GM19238 (cell line): ENCODE measurements around the gene SESN1.
"Not testable (repeated sequence)": the region's sequence is repeated elsewhere in the genome, so short reads cannot be mapped to it uniquely, and the experiment has no call there.

Source experiments
- DNase-seq: peaks from one replicate; pipeline ENCODE4 v3.0.0; 2011; ENCODE audit warnings: low spot score; ENCODE audit not compliant: insufficient read length

Gene SESN1

GRCh38 chr6:109095036-109095834, 589 bp upstream of the SESN1 start, which contains the start of gene CEP57L1:
TSS of gene CEP57L1 (plus strand) at chr6:109095507. CDS start at chr6:109145222, 49,715 bp downstream.
- DNase-seq = peak; percentile 53

- DNase-seq = no peak
Measured at GRCh38 chr6:109093732-109094415, 772 bp downstream of the SESN1 start.

GRCh38 chr6:109092074-109092473, 2.6 kb downstream of the SESN1 start:
- no peak for DNase-seq

- no peak for DNase-seq
Measured at GRCh38 chr6:109091314-109092024, 3.2 kb downstream of the SESN1 start.

GRCh38 chr6:109088995-109089394, 5.7 kb downstream of the SESN1 start:
- DNase-seq = no peak

GRCh38 chr6:109087661-109088264, 6.9 kb downstream of the SESN1 start:
- no peak for DNase-seq

- DNase-seq = not testable (repeated sequence)
Measured at GRCh38 chr6:109084146-109084545, 10.5 kb downstream of the SESN1 start.

GRCh38 chr6:109083657-109084056, 11.0 kb downstream of the SESN1 start:
- no peak for DNase-seq

GRCh38 chr6:109082188-109082577, 12.5 kb downstream of the SESN1 start:
- DNase-seq = no peak

- no peak for DNase-seq
Measured at GRCh38 chr6:109081516-109082187, 13.0 kb downstream of the SESN1 start.

GRCh38 chr6:109081026-109081425, 13.6 kb downstream of the SESN1 start:
- DNase-seq = no peak

GRCh38 chr6:109079981-109080380, 14.7 kb downstream of the SESN1 start:
- DNase-seq = no peak

GRCh38 chr6:109076377-109076776, 18.3 kb downstream of the SESN1 start:
- no peak for DNase-seq

- DNase-seq = no peak
Measured at GRCh38 chr6:109075934-109076333, 18.7 kb downstream of the SESN1 start.

GRCh38 chr6:109074133-109074415, 20.6 kb downstream of the SESN1 start:
- no peak for DNase-seq

GRCh38 chr6:109073344-109074132, 21.1 kb downstream of the SESN1 start:
- DNase-seq = no peak

- DNase-seq = no peak
Measured at GRCh38 chr6:109071125-109071917, 23.3 kb downstream of the SESN1 start.

- no peak for DNase-seq
Measured at GRCh38 chr6:109069746-109070145, 24.9 kb downstream of the SESN1 start.

- no peak for DNase-seq
Measured at GRCh38 chr6:109062767-109063352, 31.8 kb downstream of the SESN1 start.
